ENCODE measurements around the gene CAMKMT.

CAMKMT gene

DNA sequence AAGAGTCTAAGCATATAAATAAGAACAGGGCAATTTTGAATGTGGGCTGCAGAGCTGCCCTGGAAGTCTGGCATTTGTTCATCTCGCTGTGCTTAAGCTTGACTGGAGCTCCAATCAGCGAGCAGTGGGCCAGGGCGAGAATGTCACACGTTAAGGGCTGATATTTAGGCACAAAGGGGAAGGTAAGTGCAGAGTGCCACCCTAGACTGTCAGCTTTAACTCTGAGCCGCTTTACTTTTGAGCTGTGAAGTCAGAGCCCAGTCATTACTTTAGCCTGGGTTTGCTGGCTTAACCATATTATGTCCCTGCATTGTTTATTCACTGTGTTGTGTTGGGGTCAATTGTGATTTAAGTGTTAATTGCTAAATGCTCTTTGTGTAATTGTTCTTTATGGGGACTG, 343.6 kb downstream of the CAMKMT start:
- H3K4me3 ChIP-seq (ENCODE audit: low read length): no peak overlapping the region
- no peak for DNase-seq (ENCODE audit: low read depth, low spot score)

DNA sequence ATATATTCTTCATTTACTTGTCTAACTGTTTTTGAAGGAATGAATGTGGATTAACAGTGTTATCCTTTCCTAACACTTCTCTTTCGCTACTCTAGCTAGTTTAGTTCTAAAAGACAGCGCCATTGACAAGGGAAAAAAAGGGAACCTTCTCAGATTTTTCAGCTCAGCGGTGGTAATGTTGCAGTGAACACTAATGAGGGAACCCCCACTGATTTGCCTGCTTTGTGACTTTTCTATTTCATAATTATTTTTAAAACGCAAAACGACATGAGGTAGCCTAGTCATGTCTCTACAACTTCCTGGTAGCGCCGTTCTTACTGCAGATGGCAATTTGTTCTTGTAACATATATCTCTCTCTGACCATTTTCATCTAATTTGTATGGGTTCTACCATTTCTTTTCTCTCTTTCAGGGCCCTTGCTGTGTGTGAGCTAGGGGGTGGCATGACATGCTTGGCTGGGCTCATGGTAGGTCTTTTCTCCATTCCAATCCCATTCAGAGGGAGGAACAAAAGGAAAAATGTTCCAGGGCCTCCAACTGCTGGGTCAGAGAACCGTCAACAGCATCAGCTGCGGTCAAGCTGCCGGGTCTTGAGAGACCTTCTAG, 344.2 kb downstream of the CAMKMT start:
- no peak for DNase-seq (ENCODE audit: low read depth, low spot score)
- no peak overlapping the region for H3K4me3 ChIP-seq (ENCODE audit: low read length)

DNA sequence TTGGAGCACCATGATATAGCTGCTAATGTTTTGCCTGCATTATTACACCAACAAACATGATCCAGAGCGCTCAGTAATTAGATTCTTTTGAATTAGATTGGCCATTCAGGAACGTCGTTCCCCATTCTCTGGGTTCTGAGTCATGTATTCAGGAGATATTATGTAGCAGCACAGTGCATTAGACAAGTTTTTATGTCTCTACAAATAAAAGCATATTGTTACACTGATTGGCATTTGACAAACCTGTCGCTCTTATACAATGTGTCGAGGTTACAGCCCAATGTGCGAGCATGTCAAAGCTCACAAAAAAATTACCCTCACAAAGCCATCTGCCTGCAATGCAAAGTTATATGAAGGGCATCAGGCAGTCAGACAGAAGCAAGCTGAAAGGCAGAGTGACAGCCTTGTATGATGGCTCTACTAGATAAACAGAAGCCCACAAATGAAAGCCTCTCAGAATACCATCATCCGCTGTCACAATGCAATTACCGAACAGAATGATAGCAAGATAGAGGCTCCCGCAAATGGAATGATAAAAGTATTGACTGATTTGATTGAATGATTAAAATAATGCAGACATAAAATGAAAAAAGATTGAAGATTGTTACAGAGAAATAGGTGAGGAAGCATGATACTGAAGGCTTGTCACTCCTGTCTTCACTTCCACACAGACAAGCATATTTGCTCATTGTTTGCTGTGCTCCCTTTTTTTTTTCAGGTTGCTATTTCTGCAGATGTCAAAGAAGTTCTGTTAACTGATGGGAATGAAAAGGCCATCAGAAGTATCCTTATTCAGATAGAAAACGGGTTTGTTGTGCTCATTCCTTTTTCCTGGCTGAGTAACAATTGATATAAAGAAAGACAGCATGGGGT, 345.2 kb downstream of the CAMKMT start:
- no peak overlapping the region for H3K4me3 ChIP-seq (ENCODE audit: low read length)
- no peak for DNase-seq (ENCODE audit: low read depth, low spot score)

DNA sequence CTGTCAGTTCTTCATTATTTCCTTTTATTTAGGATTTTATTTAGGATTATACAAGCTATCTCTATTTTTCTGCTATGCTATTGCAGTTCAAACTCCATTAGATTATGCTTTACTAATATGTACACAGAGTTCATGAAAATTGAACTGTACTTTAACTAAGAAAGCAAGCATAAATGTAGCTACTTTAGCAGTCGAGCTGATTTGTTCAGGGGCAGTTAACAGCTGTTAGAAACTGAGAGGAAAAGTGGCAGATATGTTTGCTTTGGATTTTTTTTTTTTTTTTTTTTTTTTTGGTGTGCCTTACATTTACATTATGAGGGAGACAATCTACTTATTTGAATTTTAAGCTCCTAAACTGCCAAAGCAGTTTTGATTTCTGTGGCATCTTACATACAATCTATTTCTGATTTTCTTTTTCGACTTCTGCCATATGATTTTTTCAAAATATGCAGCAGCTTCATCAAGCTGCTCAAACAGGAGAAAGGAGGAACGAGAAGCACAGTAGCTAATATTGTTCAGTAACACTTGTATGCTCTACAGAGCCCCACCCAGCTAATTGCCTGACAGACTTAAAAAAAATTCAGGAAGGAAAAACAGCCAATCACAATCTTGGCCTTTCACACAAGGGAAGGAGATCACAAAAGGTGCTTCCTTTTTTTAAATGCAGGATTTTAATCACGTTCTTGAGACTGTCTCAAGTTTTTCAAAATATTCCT, 346.4 kb downstream of the CAMKMT start:
- no peak overlapping the region for H3K4me3 ChIP-seq (ENCODE audit: low read length)
- peak; percentile 4 for DNase-seq (ENCODE audit: low read depth, low spot score)

DNA sequence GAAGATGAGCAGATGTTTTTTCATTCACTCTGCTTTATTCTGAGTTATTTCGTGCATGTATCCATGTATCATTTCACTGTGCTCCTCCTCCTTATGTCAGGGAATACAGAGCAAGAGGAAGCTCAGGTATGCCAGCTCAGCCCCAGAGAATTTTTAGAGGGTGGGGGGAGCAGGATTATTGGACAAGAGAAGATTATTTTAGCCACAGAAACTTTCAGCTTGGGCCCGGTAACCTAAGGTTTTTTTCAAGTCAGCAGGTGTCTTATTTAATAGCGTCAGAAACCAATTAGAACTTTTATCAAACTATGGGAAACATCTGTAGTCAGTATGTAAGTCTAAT, 346.9 kb downstream of the CAMKMT start:
- DNase-seq (ENCODE audit: low read depth, low spot score): no peak

DNA sequence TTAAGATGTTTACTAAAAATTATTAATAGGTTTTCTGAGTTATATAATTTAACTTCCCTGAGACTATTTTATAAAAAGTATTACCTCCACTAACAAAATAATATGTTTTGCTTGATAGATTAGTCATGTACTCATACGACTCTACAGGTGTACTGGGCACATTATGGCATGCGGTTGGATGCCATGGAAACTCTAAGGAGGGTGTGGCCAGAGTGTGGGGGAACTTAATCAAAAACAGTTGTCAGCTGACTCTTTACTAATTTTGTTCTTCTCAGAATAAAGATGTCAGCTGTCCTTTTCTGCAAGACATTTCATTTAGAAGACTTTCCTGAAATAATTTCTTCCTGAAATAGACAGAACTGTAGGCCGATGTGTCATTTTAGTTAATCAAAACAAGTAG, 351.4 kb downstream of the CAMKMT start:
- DNase-seq (ENCODE audit: low read depth, low spot score): no peak

More for the DNA sequence above, 346.9 kb downstream of the CAMKMT start:
- H3K4me3 ChIP-seq (ENCODE audit: low read length): no peak overlapping the region

DNA sequence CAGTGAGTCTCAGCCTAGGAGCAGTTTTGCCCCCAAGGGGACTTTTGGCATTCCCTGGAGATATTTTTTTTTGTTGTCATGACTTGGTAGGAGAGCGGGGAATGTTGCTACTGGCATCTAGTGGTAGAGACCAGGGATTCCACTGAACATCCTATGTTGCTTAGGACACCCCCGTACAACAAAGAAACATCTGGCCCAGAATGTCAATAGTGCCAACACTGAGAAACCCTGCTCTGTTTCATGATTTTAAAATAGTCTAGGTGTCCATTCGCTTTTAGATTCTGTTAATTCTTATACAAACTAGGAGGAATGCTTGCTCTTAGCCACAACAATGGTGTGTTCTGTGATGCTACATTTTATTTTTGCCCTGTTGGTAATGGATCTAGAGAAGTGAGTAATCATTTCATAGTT, 353.9 kb downstream of the CAMKMT start:
- DNase-seq (ENCODE audit: low read depth, low spot score): no peak
- H3K4me3 ChIP-seq (ENCODE audit: low read length): no peak overlapping the region

More for the DNA sequence above, 351.4 kb downstream of the CAMKMT start:
- no peak overlapping the region for H3K4me3 ChIP-seq (ENCODE audit: low read length)

DNA sequence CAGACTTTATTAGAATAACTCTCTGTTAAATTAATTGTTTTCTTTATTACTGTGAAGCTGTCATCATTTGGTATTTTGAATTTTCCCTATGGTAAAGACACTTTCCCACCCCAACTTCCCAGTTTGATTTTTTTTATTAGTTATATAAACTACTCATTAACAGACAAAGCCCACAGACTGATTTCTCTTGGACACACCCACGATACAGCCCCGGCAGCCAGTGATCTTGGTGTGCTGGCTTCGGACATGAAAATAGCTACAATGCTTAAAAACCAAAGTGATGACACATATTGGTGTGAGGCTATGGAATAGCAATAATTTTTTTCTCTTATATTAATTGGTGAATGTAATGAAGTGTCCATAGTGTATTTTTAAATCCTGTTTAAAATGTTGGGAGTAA, 354.4 kb downstream of the CAMKMT start:
- DNase-seq (ENCODE audit: low read depth, low spot score): no peak
- no peak overlapping the region for H3K4me3 ChIP-seq (ENCODE audit: low read length)

DNA sequence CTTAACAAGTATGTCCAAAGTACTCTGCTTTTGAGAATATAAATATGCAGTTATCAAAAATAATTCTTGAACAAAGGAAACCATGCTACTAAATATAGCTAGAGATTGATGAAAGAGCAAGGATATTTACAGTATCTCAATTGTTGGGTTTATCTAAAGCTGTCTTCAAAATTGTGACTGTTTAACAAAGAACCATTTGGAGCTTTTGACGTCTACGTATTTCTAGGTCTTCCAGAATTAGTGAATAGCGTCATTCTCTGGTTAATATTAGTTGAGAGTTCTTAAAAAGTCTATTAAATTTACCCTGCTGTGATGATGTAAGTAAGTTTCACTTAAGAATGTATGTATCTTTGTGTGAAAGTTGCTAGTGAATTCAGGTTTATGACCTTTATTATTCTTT, 356.7 kb downstream of the CAMKMT start:
- no peak overlapping the region for H3K4me3 ChIP-seq (ENCODE audit: low read length)
- no peak for DNase-seq (ENCODE audit: low read depth, low spot score)

DNA sequence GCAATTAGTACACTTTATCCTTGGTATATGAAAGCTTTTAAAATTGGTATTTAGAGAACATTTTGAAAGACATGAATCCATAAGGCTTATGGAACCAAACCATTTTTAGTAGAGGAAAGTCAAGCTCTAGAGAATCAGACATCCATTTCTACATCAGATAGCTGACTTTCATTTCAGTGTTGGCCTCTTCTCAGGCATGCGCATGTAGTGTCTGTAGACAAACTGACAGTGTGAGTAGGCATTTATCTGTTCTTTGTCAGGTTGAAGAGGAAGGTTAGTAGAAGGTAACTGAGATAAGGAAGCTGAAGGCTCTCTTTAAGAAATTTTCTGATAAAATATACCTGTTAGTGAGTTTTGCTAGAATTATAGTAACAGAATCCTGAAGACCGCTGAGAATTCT, 357.8 kb downstream of the CAMKMT start:
- no peak for DNase-seq (ENCODE audit: low read depth, low spot score)
- H3K4me3 ChIP-seq (ENCODE audit: low read length): no peak overlapping the region

DNA sequence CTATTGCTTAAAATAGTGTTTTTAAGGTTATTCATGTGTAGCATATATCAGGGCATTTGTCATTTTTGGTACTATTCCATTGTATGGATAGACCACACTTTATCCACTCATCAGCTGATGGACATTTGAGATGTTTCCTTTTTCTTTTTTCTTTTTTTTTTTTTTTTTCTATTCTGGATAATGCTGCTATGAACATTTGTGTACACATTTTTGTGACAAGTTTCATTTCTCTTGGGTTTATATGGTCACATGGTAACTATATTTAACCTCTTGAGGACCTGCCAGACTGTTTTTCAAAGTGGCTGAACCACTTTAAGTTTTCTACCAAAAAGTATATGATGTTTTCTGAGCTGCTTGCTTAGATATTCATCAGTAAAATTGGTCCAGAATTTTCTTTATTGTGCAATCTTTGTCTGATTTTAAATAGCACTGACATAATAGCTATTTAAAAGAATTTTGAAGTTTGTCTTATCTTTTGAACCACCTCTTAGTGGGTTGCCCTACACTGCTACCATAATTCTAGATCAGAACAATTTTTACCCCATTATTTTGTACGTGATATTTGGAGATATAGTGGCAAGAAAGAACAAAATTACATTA, 360.4 kb downstream of the CAMKMT start:
- no peak overlapping the region for H3K4me3 ChIP-seq (ENCODE audit: low read length)
- no peak for DNase-seq (ENCODE audit: low read depth, low spot score)

DNA sequence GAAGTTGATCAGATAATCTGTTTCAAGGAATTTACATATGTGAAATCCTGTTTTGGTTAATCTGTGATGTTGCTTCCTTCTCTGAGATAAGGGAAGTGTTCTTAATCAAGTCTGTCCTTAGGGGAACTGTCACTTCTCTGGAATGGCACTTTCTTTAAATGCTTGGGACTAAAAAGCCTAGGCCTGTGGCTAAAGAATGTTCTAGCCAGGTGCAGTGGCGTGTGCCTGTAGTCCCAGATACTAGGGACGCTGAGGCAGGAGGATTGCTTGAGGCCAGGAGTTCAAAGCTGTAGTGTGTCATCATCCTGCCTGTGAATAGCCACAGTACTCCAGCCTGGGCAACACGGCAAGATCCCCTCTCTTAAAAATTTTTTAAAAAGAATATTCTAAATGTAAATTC, 362.2 kb downstream of the CAMKMT start:
- DNase-seq (ENCODE audit: low read depth, low spot score): no peak
- no peak overlapping the region for H3K4me3 ChIP-seq (ENCODE audit: low read length)

DNA sequence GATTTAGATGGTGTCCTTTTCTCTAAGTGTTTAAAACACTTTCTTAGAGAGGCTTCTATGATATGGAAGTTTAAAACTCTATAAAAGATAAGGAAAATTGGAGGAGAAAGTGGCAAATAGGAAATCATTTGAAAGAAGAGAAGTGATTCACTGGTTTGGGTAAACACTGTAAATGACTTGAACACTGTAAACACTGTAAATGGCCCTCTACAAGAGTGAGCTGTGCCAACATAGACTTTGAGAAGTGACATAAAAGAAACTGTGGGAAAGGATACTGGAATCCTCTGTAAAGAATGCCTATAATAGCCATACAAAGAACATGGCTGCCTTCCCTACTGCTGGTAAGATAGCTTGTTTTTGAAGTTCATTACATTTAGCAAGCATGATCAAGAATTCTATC, 368.8 kb downstream of the CAMKMT start:
- DNase-seq (ENCODE audit: low read depth, low spot score): no peak

DNA sequence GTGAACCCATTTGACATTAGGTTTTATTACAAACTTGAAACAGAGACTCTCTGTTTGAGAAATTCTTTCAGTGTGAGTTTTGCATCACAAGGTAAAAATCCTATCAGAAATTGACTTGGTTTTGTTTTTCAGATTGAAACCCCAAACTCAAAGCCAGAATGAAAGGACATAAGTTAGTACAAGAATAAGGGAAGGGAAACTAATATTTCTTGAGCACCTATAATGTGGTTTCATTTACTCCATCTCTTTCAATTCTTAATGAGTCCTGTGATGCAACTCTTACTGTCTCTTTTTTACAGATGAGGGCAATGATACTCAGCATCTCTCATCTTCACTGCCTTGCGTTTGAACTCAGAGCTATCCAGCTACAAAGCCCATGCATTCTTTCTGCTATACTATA, 369.8 kb downstream of the CAMKMT start:
- DNase-seq (ENCODE audit: low read depth, low spot score): no peak
- H3K4me3 ChIP-seq (ENCODE audit: low read length): no peak overlapping the region

More for the DNA sequence above, 368.8 kb downstream of the CAMKMT start:
- no peak overlapping the region for H3K4me3 ChIP-seq (ENCODE audit: low read length)

DNA sequence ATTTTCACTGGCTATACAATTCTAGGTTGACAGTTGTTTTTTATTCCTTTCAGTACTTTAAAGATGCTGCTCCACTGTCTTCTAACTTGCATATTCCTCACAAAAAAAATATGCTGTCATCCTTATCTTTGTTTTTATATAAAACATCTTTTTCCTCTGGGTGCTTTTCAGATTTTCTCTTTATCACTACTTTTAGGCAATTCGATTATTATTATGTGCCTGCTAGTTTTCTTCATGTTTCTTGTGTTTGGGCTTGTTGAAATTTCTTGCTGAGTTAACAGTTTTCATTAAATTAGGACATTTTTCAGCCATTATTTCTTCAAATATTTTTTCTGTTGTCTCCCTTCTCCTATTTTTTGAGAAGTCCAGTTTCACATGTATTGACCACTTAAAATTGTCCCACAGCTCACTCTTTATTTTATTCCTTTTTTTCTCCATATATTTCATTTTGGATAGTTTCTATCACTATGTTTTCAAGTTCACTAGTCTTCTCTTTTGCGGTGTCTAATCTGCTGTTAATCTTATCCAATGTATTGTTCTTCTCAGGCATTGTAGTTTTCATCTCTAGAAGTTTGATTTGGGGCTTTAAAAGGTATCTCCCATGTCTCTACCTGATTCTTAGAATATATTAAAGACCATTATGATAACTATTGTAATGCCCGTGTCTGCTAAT, 374.7 kb downstream of the CAMKMT start:
- no peak overlapping the region for H3K4me3 ChIP-seq (ENCODE audit: low read length)
- DNase-seq (ENCODE audit: low read depth, low spot score): no peak

DNA sequence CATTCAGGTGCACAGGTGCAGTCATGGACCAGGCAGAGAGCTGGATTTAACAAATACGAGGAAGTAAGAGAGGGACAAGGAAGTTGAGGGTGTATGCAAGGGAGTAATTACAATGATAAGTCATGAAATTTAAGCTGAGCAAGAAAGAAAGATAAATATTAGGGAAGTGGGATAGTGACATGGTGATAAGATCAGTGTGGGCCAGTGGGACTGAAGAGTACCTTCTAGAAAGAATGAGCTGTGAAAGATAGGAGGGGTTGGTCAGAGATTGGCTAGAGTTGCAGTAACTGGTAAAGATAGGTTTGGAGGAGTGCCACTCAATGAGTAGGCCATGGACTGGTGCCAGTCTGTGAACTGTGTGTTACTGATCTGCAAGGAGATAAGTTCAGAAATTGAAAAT, 378.9 kb downstream of the CAMKMT start:
- H3K4me3 ChIP-seq (ENCODE audit: low read length): no peak overlapping the region
- no peak for DNase-seq (ENCODE audit: low read depth, low spot score)

DNA sequence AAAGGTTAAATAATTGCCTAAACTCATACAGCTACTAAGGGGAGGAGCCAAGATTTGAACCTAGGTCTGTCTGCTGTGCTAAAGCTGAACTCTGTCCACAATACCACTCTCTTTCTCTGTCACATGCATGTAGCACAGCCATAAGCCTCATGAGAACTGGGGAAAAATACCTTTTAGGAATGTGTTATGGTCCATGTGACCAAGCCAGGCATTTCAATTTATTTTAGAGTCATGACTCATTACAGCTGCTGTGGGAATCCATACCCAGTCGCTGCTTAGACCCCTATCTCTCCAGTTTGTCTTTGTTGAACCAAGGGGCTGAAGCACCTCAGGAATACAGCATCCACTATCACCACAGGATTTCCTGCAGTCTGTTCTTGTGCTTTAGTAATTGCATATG, 379.8 kb downstream of the CAMKMT start:
- no peak for DNase-seq (ENCODE audit: low read depth, low spot score)
- no peak overlapping the region for H3K4me3 ChIP-seq (ENCODE audit: low read length)

DNA sequence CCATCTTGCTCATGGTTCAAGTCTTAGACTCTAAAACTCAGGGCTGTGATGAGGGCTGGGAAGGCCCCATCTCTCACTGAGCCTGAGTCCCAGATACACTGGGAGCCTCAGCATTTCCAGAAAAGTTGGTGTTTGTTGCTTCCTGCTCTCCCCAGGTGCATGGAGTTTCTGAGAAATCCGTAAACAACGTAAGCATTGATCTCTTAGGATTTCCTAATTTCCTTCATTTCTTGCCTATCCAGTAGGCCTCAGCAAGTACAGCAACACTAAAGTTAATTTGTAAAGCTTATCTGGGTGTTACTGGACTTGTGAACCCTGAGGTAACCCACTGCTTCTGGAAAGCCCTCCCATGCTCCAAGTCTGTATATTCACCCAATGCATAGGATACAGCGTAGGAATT, 380.3 kb downstream of the CAMKMT start:
- DNase-seq (ENCODE audit: low read depth, low spot score): no peak

DNA sequence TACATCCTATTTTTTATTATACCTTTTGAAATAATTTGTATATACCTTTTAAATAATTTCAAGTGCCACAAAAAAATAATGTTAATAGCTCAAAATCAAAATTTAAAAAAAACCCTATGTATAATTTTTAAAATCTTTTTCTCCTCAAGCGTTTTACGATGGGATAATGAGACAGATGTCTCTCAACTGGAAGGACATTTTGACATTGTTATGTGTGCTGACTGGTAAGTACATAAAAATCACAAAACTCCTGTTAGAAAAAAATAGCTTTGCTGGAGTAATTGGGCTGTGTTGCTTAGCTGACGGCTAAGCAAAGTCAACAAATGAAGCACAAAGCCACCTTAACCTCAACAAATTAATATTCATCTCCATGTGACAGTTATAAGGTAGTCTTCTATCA, 381.7 kb downstream of the CAMKMT start:
- DNase-seq (ENCODE audit: low read depth, low spot score): no peak
- no peak overlapping the region for H3K4me3 ChIP-seq (ENCODE audit: low read length)

More for the DNA sequence above, 380.3 kb downstream of the CAMKMT start:
- H3K4me3 ChIP-seq (ENCODE audit: low read length): no peak overlapping the region

Measured in Jurkat, Clone E6-1 (cell line).